ENCODE measurements around the gene FBXL16. TPM values are rescaled to one million over a fixed set of nuclear protein-coding genes. Genes with fewer than 3 reads are reported as not detected.

Gene FBXL16
- total and polyA plus RNA-seq, 9 of the 15 experiments (the other 6 are each of a cell fraction or from before 2014, with no cell fraction given) = 0.21 to 8.2 (median 1.7) TPM

DNA sequence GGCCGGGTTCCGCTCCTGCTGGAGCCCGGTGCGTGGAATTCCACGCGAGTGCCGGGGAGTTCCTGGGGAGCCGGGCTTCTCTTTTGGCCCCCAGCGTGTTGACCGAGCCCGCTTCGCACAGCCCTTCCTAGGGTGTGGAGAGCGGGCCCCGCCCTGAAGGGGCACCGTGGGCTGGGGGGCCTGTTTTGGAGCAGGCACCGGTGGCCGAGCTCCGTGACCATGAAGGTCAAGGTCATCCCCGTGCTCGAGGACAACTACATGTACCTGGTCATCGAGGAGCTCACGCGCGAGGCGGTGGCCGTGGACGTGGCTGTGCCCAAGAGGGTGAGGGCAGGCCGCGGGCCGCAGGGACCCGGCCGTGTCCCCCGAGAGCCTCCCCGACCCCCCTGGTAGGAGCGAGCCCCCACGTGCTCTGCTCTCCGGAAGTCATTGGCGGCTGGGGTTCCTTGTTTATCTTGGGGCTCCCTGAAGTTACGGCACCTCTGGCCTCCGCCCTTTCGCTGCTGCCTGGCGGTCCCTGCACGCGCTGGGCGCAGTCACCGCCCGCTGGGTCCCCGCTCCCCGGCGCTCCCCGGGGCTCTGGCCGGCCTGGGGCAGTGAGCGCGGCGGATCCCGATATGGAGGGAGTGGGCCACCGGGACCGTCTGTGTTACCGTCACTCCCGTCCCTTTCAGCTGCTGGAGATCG is 21.8 kb upstream of the FBXL16 start (continued):
- TF ChIP-seq, protein P1, sequence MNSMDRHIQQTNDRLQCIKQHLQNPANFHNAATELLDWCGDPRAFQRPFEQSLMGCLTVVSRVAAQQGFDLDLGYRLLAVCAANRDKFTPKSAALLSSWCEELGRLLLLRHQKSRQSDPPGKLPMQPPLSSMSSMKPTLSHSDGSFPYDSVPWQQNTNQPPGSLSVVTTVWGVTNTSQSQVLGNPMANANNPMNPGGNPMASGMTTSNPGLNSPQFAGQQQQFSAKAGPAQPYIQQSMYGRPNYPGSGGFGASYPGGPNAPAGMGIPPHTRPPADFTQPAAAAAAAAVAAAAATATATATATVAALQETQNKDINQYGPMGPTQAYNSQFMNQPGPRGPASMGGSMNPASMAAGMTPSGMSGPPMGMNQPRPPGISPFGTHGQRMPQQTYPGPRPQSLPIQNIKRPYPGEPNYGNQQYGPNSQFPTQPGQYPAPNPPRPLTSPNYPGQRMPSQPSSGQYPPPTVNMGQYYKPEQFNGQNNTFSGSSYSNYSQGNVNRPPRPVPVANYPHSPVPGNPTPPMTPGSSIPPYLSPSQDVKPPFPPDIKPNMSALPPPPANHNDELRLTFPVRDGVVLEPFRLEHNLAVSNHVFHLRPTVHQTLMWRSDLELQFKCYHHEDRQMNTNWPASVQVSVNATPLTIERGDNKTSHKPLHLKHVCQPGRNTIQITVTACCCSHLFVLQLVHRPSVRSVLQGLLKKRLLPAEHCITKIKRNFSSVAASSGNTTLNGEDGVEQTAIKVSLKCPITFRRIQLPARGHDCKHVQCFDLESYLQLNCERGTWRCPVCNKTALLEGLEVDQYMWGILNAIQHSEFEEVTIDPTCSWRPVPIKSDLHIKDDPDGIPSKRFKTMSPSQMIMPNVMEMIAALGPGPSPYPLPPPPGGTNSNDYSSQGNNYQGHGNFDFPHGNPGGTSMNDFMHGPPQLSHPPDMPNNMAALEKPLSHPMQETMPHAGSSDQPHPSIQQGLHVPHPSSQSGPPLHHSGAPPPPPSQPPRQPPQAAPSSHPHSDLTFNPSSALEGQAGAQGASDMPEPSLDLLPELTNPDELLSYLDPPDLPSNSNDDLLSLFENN (IDR thresholded peaks at IDR 0.05; ENCODE audit: low read depth in 2 of 2, low read length in 2 of 2) = no peak
- TF ChIP-seq, protein P2, sequence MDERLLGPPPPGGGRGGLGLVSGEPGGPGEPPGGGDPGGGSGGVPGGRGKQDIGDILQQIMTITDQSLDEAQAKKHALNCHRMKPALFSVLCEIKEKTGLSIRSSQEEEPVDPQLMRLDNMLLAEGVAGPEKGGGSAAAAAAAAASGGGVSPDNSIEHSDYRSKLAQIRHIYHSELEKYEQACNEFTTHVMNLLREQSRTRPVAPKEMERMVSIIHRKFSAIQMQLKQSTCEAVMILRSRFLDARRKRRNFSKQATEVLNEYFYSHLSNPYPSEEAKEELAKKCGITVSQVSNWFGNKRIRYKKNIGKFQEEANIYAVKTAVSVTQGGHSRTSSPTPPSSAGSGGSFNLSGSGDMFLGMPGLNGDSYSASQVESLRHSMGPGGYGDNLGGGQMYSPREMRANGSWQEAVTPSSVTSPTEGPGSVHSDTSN (CRISPR knock-in tag; IDR thresholded peaks at IDR 0.05; ENCODE audit: low read depth) = no peak
- TF ChIP-seq, protein P2 (tag; conservative IDR thresholded peaks at IDR 0.05; ENCODE audit: low read depth) = no peak
- TF ChIP-seq NONO (IDR thresholded peaks at IDR 0.05; ENCODE audit: low read depth in 2 of 2, low read length in 1 of 2) (no peak), RBM17 (IDR thresholded peaks at IDR 0.05; ENCODE audit: borderline replicate concordance, low read depth, low read length) (no peak), RNF2 (IDR thresholded peaks at IDR 0.05) (no peak)
- TF ChIP-seq, protein P3, sequence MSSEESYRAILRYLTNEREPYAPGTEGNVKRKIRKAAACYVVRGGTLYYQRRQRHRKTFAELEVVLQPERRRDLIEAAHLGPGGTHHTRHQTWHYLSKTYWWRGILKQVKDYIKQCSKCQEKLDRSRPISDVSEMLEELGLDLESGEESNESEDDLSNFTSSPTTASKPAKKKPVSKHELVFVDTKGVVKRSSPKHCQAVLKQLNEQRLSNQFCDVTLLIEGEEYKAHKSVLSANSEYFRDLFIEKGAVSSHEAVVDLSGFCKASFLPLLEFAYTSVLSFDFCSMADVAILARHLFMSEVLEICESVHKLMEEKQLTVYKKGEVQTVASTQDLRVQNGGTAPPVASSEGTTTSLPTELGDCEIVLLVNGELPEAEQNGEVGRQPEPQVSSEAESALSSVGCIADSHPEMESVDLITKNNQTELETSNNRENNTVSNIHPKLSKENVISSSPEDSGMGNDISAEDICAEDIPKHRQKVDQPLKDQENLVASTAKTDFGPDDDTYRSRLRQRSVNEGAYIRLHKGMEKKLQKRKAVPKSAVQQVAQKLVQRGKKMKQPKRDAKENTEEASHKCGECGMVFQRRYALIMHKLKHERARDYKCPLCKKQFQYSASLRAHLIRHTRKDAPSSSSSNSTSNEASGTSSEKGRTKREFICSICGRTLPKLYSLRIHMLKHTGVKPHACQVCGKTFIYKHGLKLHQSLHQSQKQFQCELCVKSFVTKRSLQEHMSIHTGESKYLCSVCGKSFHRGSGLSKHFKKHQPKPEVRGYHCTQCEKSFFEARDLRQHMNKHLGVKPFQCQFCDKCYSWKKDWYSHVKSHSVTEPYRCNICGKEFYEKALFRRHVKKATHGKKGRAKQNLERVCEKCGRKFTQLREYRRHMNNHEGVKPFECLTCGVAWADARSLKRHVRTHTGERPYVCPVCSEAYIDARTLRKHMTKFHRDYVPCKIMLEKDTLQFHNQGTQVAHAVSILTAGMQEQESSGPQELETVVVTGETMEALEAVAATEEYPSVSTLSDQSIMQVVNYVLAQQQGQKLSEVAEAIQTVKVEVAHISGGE (CRISPR knock-in tag; IDR thresholded peaks at IDR 0.05) = peak in 1 of 3 experiments; percentile 4; a peak in 1 of 6 replicates
- TF ChIP-seq, protein P4, sequence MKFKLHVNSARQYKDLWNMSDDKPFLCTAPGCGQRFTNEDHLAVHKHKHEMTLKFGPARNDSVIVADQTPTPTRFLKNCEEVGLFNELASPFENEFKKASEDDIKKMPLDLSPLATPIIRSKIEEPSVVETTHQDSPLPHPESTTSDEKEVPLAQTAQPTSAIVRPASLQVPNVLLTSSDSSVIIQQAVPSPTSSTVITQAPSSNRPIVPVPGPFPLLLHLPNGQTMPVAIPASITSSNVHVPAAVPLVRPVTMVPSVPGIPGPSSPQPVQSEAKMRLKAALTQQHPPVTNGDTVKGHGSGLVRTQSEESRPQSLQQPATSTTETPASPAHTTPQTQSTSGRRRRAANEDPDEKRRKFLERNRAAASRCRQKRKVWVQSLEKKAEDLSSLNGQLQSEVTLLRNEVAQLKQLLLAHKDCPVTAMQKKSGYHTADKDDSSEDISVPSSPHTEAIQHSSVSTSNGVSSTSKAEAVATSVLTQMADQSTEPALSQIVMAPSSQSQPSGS (CRISPR knock-in tag; IDR thresholded peaks at IDR 0.05) = no peak
- TF ChIP-seq, protein P5, sequence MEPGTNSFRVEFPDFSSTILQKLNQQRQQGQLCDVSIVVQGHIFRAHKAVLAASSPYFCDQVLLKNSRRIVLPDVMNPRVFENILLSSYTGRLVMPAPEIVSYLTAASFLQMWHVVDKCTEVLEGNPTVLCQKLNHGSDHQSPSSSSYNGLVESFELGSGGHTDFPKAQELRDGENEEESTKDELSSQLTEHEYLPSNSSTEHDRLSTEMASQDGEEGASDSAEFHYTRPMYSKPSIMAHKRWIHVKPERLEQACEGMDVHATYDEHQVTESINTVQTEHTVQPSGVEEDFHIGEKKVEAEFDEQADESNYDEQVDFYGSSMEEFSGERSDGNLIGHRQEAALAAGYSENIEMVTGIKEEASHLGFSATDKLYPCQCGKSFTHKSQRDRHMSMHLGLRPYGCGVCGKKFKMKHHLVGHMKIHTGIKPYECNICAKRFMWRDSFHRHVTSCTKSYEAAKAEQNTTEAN (CRISPR knock-in tag; IDR thresholded peaks at IDR 0.05) = no peak

All from K562 (cell line).